AG09309 (cell line): ENCODE measurements around the gene CDC25C.

Experiments used
- DNase-seq: peaks from one replicate; pipeline ENCODE4 v3.0.0-alpha.2; 2010; ENCODE audit warnings: low read depth
- H3K4me3 ChIP-seq: 2 replicates; pipeline ENCODE4 v1.5.1; 2011; ENCODE audit warnings: mild to moderate bottlenecking, low read depth, low read length, moderate library complexity; ENCODE audit not compliant: control insufficient read depth
- CTCF ChIP-seq: IDR thresholded peaks from 2 replicates; pipeline ENCODE4 v1.5.1; 2011; ENCODE audit warnings: mild to moderate bottlenecking, low read depth, low read length, inconsistent platforms; ENCODE audit not compliant: insufficient read depth, control insufficient read depth; ENCODE audit errors: missing control alignments

Gene CDC25C

GRCh38 chr5:138316355-138316754, 15.2 kb downstream of the CDC25C start:
- no peak for DNase-seq
- no peak for TF ChIP-seq CTCF
- no peak overlapping the region for H3K4me3 ChIP-seq

- H3K4me3 ChIP-seq, result no peak overlapping the region
- no peak for TF ChIP-seq CTCF
- DNase-seq, result no peak
Observed at GRCh38 chr5:138315751-138316278, 15.8 kb downstream of the CDC25C start.

GRCh38 chr5:138305797-138306196, 25.8 kb downstream of the CDC25C start:
- no peak for TF ChIP-seq CTCF
- no peak for DNase-seq
- no peak overlapping the region for H3K4me3 ChIP-seq

- no peak for TF ChIP-seq CTCF
- no peak overlapping the region for H3K4me3 ChIP-seq
- no peak for DNase-seq
Observed at GRCh38 chr5:138303372-138303771, 28.2 kb downstream of the CDC25C start.

GRCh38 chr5:138289296-138289695, 42.3 kb downstream of the CDC25C start:
- TF ChIP-seq CTCF, result no peak
- no peak overlapping the region for H3K4me3 ChIP-seq
- no peak for DNase-seq

- no peak for DNase-seq
Observed at GRCh38 chr5:138287246-138287645, 44.4 kb downstream of the CDC25C start.

More at GRCh38 chr5:138287246-138287645, 44.4 kb downstream of the CDC25C start:
- H3K4me3 ChIP-seq, result no peak overlapping the region
- no peak for TF ChIP-seq CTCF
